Measurements from ENCODE around the gene HSH2D.

HSH2D gene

DNA sequence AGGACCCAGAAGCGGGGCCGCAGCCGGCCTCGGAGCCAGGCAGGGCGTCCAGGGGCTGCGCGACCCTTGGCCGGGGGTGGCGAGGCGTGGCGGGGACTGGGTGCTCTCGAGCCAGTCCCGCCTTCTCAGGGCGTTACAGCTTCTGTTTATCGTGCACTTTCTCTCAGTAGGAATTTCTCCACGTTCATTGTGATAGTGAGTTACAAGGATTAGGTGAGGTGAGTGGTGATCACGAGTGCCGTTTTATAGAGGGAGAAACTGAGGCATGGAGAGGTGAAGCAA lies 54.8 kb downstream of the HSH2D start:
- no peak for DNase-seq

- DNase-seq: no peak
Observed at GRCh38 chr19:16199275-16199932, 55.9 kb downstream of the HSH2D start.

- DNase-seq: no peak
Observed at GRCh38 chr19:16200038-16201010, 56.8 kb downstream of the HSH2D start.

DNA sequence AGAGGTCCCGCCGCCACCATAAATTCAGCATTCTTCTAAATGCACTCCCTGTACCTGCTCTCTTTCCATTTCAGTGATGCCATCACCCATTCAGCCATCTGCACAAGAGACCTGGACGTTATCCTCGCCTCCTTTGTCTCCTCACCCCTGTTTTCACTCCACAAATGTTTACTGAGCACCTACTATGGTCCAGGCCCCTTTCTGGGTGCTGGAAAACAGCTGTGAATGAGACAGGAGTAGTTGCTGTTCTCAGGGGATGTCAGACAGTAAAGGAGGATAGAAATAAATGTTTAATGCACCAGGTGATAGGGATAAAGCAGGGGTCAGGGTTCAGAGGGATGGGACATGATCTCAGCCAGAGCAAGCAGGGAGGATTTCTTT lies 57.5 kb downstream of the HSH2D start:
- DNase-seq: no peak

- no peak for DNase-seq
Observed at GRCh38 chr19:16202320-16203255, 59.1 kb downstream of the HSH2D start.

DNA sequence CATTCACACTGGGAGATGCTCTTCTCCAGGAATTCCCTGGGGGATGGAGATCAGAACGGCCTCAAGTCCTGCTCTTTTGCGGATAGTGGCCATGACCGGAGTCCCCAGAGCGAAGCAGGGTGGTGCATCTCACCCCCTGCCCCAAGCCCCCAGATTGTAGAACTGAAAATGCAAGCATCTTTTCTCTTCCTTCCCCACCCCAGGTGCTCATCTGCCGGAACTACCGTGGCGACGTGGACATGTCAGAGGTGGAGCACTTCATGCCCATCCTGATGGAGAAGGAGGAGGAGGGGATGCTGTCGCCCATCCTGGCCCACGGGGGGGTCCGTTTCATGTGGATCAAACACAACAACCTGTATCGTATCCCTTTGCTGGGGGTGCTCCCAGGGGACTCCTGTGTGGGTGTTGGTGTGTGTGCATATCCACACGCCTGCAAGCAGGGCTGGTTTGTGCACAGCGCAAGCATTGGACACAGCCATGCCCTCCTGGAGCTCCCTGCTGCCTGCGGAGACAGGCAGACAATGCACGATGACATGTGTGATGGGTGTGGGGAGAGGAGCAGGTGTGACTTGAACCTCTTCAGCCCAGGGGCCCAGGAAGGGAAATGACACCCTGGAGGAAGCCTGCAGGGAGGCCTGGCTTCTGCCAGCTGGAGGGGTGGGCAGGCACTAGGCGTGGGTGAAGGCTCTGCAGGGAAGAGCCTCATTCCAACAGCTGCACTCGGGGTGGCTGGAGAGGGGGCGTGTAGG lies 59.9 kb downstream of the HSH2D start:
- DNase-seq: no peak

DNA sequence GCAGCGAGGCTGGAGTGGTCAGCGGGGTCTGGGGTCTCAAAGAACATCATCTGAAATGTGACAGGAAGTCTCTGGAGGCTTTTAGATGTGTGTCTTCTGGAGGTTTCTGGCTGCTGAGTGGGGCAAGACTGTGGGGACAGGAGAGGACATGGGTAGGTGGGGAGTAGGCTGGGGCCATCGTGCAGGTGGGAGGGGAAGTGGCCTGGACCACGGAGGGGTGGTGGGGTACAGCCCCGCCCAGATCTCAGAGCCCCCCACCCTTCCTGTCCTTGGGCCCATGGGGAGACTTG lies 60.5 kb downstream of the HSH2D start:
- no peak for DNase-seq

DNA sequence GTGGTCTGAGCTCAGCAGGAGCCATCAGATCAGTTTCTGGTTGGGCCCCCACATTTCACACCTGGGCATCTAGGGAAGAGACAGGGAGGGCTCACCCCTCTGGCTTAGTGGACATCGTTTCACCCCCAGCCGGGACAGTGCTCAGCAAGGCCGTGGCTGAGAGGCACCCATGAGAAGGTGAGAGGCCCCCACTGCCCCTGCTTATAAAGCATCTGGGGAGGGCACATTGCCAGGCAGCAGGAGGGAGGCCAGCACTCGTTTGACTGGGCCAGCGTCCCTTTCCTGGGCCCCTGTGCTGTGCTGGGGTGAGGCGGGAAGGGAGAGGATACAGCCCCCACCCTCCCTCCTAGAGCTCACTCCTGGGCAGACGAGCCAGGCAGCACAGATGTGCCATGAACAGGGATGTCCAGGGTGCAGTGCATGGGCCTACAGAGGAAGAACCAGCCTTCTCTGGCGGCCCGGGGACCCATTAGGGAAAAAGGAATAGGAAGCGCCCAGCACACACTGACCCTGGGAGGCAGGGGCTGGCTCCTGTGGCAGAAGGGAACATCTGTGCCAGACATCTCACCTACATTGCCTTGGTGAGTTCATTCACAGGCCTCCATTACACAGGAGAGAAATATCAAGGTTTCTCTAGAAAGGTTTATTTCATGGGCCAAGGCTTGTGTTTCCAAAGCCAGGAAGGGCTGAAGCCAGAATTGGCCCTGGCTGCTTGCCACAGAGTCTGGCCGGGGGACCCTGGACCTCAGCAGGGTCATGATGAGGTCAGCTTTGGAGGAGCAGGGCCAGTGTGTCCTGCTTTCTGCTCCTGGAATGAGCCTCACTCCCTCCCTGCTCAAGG lies 61.9 kb downstream of the HSH2D start:
- DNase-seq: no peak

- no peak for DNase-seq
Observed at GRCh38 chr19:16206046-16206605, 62.6 kb downstream of the HSH2D start.

DNA sequence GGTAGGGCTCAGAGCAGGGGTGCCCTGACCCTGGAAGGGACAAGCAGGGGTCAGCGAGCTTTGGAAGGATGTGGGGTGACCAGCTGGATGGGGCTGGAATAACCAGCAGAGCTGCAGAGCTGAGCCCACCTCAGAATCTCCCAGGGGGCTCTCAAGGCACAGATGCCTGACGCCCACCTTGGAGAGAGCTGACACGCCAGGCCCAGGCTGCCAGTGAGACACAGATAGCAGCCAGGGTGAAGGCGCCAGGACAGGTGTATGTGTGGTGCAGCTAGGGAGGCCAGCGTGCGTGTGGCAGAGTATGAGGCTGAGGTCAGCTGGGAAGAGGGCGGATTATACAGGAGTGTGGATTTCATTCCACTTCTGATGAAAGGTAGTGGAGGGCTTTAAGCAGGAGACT lies 63.2 kb downstream of the HSH2D start:
- no peak for DNase-seq

DNA sequence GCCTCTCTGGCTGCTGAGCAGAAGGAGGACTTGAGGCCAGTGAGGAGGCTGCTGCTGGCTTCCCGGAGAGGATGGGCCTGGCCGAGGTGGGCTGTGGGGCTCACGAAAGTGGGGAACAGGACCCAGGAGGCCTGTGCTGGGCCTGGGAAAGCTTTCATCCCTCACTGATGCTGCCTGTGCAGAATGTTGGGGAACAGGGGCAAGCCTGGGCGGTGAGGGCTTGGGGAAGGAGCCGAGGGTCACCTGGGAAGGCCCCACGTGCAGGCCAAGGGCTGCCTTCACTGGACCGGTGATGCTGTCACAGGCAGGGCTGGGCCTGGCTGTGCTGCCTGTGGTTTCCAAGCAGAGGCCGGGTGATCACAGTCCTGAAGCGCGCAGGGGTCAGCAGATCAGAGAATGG lies 63.6 kb downstream of the HSH2D start:
- DNase-seq: no peak

GRCh38 chr19:16207490-16208025 lies 64.1 kb downstream of the HSH2D start:
- DNase-seq: no peak
